ENCODE results near the gene SRRM5.
"Not testable (repeated sequence)": the region's sequence is repeated elsewhere in the genome, so short reads cannot be mapped to it uniquely, and the experiment has no call there.

SRRM5 gene

GRCh38 chr19:43597876-43598275 lies 14.0 kb upstream of the SRRM5 start:
- no peak for TF ChIP-seq CTCF (IDR thresholded peaks at IDR 0.05)
- TF ChIP-seq ZFX (IDR thresholded peaks at IDR 0.05; ENCODE audit: borderline replicate concordance), result no peak
- no peak overlapping the region; the same call in 1 of the 2 replicates for H3K27ac ChIP-seq

DNA sequence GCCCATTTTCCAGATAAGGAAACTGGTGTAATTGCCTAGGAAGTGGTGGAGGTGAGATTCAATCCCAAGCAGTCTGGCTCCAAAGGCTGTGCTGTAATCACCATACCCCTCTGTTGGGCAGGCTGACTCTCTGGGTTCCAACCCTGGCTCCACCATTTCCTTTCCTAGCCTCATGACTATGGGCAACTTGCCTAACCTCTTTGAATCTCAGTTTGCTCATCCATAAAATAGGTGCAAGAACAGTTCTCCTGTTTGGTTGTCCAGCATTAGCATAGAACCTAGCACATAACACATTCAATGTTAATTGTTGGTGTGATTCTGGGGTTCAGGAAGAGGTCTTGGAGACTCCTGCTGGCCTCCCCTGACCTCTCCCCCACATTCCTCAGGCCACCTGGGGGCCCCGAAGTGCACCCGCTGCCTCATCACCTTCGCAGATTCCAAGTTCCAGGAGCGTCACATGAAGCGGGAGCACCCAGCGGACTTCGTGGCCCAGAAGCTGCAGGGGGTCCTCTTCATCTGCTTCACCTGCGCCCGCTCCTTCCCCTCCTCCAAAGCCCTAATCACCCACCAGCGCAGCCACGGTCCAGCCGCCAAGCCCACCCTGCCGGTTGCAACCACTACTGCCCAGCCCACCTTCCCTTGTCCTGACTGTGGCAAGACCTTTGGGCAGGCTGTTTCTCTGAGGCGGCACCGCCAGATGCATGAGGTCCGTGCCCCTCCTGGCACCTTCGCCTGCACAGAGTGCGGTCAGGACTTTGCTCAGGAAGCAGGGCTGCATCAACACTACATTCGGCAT lies 13.2 kb upstream of the SRRM5 start:
- H3K27ac ChIP-seq, result no peak overlapping the region
- TF ChIP-seq ZFX (IDR thresholded peaks at IDR 0.05; ENCODE audit: borderline replicate concordance) (no peak), CTCF (IDR thresholded peaks at IDR 0.05) (no peak)

- TF ChIP-seq ZFX (IDR thresholded peaks at IDR 0.05; ENCODE audit: borderline replicate concordance) (no peak), CTCF (IDR thresholded peaks at IDR 0.05) (no peak)
- no peak overlapping the region for H3K27ac ChIP-seq
These were observed 12.1 kb upstream of the SRRM5 start for GRCh38 chr19:43599635-43600295.

- H3K27ac ChIP-seq, result not testable (repeated sequence)
These were observed 11.6 kb upstream of the SRRM5 start for GRCh38 chr19:43600326-43600725.

- H3K27ac ChIP-seq, result no peak overlapping the region
- TF ChIP-seq ZFX (IDR thresholded peaks at IDR 0.05; ENCODE audit: borderline replicate concordance) (no peak), CTCF (IDR thresholded peaks at IDR 0.05) (no peak)
These were observed 5.9 kb upstream of the SRRM5 start for GRCh38 chr19:43605875-43606568.

GRCh38 chr19:43606569-43607229 lies 5.2 kb upstream of the SRRM5 start:
- no peak overlapping the region for H3K27ac ChIP-seq
- TF ChIP-seq CTCF (IDR thresholded peaks at IDR 0.05), result no peak
- no peak for TF ChIP-seq ZFX (IDR thresholded peaks at IDR 0.05; ENCODE audit: borderline replicate concordance)

Measured in 22Rv1 (cell line).